Measurements from ENCODE around the gene MRPS18B.

GRCh38 chr6:30578051-30578450 is 39.6 kb upstream of the MRPS18B start:
- no peak for TF ChIP-seq POLR2A (IDR thresholded peaks at IDR 0.05)
- TF ChIP-seq, protein P1, sequence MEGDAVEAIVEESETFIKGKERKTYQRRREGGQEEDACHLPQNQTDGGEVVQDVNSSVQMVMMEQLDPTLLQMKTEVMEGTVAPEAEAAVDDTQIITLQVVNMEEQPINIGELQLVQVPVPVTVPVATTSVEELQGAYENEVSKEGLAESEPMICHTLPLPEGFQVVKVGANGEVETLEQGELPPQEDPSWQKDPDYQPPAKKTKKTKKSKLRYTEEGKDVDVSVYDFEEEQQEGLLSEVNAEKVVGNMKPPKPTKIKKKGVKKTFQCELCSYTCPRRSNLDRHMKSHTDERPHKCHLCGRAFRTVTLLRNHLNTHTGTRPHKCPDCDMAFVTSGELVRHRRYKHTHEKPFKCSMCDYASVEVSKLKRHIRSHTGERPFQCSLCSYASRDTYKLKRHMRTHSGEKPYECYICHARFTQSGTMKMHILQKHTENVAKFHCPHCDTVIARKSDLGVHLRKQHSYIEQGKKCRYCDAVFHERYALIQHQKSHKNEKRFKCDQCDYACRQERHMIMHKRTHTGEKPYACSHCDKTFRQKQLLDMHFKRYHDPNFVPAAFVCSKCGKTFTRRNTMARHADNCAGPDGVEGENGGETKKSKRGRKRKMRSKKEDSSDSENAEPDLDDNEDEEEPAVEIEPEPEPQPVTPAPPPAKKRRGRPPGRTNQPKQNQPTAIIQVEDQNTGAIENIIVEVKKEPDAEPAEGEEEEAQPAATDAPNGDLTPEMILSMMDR (IDR thresholded peaks at IDR 0.05), result no peak
